Measurements from ENCODE around the gene RCSD1.
A peak's percentile ranks its signal among the peaks of the same experiment; 100 is the strongest.

RCSD1 gene

DNA sequence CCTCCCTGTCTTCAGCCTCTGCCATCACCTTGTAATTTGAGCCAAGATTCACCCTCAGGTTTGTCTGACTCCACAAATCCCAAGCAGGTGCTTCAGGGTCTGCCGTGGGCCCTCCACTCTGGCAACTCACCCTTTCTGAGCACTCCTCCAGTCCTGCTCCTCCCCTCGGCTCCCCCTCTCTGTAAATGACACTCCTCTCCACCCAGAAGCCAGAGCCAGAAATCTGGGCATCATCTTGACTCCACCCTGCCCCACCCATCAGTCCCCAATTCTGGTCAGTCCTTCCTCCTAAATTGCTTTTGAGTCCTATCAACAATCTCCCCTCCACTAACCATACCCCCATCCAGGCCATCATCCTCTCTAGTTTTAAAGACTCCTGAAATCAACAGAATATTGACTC lies 40.5 kb downstream of the RCSD1 start:
- no peak for DNase-seq

DNA sequence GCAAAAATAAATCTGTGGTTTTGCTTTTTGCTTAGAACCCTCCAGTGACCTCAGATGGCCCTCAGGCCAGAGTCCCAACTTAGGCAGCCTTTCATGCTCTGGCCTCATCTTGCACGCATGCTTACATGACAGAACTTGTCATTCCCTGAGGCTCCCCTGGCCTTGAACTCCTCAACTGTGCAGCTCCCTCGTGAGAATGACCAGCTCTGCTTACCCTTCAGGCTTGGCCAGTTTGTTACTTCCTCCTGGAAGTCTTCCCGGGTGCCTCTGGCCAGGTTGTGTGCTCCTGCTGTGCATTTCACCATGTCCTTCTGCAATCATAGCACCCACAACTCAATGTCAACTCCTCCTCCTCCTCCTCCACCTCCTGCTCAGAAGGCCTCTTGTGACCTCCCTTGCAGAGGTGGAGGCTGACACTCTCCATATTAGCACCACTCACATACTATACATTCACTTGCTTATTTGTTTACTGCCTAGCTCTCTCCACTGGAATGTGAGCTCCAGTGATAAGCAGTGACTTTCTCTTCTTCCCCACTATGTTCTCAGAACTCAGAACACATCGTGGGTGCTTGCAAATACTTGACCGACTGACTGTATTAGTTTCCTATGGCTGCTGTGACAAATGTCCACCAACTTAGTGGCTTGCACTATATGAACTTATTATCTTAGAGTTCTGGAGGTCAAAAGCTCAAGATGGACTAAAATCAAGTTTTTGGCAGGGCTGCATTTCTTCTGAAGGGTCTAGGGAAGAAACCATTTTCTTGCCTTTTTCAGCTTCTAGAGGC lies 41.9 kb downstream of the RCSD1 start:
- no peak for DNase-seq

DNA sequence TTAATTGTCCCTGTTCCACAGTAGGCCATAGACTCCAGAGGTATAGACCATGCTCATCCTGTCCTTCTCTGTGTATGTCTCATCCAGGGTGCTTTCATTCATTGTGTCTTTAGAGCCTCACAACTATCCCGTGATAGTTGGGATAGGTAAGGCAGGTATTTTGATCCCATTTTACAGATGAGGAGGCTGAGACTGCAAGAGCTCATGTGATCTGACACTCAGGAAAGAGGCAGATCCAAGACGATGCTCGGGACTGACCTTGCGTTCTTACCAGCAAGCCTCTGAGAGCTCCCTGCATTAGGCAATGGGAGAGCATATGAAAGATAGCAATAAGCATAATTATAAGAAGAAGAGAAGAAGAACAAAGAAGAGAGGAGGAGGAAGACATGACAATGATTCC lies 42.8 kb downstream of the RCSD1 start:
- DNase-seq = no peak

DNA sequence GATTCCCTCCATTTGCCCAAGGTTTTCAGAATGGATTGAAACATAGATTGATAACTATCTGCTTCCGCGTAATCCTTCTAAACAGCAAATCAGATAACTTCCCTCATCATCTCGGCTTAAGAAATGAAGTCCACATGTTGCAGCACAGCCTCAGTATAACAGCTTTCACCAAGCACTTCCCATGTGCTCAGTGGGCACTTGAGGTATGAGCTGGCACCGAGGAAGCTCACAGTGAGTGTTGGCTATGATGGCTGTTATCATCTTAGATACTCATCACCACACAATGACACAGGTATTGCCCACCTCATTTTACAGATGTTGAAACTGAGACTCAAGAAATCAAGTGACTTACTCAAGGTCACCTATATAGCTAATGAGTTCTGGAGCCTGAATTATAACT lies 43.2 kb downstream of the RCSD1 start:
- no peak for DNase-seq

DNA sequence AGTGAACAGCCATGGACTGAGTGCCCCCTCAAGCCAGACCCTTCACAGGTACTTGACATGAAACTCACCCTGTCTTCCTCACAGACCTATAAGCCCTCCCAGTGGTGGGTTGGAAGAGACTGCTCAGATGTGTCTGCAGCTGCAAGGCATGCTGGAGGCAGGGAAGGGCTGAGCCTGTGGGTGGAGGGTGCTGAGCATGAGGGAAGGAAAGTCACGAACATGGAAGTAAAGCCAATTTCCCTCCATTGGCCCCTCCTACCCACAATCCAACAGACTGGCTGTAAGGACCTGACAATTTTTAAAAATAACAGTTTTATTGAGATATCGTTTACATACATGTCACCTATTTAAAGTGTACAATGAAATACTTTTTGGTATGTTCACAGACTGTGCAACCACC lies 44.1 kb downstream of the RCSD1 start:
- no peak for DNase-seq

DNA sequence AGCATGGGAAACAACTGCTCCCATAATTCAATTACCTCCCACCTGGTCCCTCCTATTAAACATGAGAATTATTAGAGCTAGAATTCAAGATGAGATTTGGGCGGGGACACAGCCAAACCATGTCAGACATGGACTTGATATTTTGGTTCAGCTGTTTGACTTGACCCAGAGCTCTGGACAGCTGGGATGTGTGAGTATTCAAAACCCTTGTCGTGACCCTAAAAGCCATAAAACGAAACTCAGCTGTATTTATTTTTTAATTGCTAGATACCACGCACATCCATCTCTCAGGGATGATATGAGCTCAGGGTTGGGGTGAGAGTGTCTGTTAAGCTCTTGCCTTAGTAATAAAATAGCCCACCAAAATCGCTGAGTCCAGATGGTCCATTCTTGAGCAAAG lies 45.4 kb downstream of the RCSD1 start:
- no peak for DNase-seq

DNA sequence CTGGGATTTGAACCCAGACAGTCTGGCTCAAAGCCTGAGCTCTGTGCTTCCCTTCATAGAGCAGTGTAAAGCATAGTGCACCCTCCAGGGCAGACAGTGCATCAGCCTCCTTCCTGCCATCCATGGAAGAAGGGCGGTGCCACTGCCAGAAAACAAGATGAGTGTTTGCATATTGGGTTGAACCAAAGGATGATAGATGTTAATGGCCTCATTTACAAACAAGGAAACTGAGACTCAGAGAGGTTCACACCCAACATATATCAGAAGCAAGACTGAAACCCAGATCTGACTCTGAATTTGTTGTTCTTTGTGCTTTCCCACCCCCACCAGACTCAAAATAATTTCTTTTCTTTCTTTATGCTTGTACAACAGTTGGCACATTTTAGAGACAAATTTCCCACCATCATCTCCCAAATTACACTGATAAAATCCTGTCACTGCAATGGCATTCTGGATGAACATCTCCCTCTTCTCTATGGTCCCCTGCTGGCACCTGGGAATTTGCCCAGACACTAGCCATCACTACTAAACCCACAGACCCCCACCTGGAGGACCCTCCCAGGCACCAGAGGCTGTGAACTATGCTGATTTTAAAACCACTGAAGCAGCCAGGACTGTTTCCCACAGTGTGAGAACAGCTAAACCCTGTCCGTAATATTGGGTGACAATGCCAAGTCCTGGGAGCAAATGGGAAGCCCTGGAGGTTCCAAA lies 46.3 kb downstream of the RCSD1 start:
- no peak for DNase-seq

DNA sequence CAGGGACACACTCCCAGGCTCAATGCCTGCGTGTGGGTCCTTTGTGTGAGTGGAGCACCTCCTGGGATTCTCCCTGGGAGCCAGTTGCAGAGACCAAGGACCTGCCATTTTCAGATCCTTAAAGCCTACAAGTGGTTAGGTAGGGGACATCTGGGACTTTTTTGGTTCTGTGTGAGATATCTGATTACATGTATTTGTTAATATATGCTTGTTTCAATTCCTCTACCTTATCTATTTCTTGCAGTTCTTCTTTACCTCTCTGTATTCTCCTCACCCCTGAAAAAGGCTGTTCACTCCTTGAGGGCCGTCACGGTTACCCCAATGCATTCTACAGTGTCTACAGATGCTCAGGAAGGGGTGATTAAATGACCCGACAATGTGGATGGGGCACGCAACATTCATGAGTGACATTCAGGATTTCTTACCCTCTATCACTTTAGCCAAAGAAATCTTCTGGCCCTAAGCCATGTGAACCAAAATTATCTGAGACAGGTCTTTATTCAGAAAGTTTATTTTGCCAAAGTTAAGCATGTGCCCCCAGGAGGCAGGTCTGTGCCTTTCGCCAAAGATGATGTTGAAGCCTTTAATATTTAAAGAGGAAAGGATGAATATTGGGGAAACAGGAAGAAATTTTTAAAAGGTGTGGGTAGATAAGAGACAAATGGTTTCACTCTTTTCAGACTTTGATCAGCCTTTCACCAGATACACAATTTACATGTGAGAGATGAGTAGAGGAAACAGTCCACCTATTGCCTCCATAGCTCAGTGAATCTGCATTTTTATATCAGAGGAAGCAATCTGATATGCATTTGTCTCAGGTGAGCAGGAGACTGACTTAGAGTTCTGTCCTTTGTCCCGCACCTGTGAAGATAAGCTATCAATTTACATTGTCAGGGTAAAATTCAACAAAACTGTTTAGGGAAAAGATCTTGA lies 47.1 kb downstream of the RCSD1 start:
- DNase-seq = no peak

DNA sequence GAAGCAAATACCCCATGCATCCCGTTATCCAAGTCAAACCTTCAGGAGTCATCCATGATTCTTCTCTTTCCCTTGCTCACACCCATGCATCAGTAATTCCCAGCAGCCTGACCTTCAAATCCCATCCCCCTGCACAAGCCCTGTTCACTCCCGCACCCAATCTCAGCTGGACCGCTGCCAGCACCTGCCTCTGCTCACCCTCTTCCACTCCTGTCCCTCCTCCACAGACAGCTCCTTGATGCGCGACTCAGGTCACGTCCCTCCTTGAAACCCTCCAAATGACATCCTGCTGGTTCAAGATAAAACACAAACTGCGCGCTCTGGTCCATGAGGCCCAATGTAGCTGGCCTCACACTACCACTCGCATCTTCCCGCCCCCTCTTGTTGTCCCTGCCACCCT lies 48.4 kb downstream of the RCSD1 start:
- DNase-seq = no peak

DNA sequence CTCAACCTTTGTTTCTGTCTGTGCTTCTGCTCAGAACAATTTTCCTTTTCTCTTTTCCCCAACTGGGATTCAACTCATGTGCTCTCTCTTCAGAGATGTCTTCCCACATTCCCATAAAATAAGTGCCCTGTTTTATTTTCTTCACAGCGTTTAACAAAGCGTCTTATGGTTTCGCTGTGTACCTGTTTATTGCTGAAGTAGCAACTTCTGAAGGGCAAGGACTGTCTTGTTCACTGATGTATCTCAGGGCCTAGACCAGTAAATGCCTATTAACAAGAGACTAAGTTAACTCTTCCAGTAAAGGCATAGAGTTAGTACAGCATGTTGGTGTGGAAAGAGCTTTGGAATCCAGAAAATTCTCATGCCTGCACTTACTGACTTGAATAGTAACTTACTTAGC lies 48.8 kb downstream of the RCSD1 start:
- DNase-seq = no peak

DNA sequence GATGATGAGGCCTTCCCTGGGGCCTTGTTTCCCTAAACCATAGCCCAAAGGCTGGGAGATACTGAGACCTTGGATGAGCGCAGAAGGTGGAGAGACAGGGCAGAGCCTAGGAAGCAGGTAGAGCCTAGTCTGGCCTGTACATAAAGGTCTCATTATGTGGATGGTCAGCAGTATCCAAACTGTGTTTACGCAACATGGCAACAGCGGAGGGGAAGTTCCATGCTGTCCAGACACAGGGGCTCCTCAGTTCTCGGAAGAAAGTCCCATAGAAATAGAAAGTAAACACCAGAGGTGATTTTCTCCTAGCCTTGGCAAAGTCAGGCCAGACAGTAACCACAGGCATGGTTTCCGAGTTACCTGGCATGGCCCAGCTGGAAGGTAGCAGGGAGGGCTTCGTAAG lies 49.7 kb downstream of the RCSD1 start:
- peak; percentile 45 for DNase-seq

DNA sequence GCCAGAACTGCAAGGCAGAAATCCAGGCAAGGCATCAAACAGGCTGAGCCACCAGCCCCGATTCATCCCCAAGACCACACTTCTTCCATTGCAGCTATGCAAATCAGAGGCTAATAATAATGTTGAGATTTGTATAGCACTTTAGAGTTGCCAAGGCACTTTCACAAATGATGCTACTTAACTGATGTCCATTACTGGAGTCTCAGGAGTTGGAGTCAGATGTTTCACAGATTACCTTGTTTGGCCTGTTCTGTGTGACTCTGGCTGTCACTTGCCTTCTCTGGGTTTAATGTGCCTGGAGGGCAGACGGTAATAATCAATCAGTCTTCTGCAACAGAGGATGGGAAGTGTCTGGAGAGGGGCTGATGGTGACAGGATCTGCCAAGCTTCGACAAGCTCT lies 51.0 kb downstream of the RCSD1 start:
- DNase-seq = no peak

DNA sequence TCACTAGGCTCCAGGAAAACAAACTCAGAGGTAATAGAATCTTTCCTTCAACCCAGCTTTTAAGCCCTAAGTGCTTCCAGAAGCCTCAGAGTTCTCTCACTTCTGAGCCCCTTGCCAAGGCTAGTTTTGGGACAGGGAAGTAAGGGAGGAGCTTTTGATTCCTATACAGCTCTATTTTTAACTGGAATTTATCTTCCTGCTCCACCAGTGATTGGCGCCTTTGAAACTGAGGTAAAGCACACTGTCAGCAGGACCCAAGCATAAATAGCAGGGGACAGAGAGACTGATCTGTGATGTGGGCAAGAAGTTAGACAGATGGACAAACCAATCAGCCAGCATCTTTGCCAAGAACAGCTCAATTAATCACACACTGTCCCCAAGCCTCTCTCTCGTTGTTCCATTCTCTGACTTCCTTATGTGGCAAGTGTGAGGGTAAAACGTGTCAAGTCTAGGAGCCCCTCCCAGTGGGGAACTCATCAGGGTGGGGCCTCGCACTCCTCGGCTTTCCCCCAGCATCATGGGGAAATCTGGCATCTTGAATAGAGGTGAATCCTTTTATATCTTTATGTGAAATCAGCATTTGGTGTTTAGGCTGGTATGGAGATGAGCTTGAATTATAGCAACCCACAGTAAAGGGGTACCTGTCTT lies 51.5 kb downstream of the RCSD1 start:
- peak; percentile 48 for DNase-seq

DNA sequence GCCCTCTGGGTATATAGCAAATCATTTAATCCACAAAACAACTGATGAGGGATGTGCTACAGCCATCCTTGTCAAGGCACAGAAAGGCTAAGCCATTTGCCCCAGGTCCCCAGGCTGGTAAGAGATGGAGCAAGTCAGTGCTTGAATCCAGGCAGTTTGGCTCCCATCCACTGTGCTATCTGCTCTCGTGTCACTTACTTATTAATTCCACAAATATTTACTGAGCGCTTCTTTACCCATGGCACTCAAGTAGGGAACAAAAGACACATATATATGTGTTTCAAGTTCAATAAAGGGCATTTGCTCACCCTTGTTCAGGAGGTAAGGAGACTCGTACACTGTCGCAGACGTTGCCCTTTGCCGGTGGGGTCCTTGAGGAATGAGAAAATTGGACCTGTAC lies 53.2 kb downstream of the RCSD1 start:
- no peak for DNase-seq

DNA sequence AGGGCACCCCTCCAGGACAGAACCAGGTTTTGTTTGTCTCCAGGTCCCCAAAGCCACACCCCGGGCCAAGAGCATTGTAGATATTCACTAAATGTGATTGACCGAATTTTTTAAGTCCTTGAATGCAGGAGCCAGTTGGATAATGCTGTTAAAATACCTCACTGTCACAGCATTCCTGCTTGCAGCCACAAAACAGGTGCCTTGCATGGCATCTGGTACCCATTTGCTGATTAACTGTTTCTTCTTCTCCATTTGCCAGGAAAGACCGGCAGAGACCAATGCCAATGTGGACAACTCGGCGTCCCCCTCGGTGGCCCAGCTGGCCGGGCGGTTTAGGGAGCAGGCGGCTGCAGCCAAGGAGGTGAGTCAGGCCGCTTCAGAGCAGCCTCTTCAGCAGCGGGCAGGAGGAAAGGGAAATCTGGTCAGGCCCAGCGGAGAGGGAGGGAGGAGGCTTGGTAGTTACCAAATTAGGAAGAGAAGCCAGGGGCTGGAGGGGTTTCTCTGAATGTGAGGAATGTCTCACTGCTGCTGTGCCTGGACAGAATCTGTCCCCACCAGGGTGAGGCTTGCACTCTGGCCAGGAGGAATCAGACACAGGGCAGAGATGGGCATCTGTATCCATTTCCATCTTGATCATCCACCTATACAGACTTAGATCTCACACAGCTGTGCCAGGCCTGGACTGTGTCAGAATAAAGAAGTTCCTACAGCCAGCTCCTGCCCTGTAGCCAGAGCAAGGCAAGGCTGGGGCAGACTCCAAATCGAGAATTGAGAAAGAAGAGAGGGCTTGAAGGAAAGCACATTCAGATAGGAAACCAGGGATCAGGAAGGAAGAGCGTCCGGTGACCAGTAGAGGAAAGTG lies 53.8 kb downstream of the RCSD1 start:
- no peak for DNase-seq

DNA sequence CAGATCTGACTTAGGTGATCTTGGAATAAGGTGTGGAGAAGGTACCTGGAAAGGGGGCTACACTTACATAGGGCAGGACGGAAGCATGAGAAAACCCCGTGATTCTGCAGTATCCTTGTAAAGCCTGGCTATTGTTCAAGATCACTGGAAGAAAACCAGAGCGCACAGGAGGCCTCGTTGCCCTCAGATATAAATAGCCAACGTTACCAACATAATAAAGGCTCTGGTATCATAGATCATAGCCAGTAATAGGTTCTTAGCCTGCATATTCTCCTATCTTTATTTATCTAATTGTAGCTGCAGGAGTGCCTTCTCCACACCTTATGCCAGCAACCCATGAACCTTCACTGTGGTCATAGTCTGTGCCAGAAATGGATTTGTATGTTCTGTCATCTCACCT lies 55.8 kb downstream of the RCSD1 start:
- no peak for DNase-seq

DNA sequence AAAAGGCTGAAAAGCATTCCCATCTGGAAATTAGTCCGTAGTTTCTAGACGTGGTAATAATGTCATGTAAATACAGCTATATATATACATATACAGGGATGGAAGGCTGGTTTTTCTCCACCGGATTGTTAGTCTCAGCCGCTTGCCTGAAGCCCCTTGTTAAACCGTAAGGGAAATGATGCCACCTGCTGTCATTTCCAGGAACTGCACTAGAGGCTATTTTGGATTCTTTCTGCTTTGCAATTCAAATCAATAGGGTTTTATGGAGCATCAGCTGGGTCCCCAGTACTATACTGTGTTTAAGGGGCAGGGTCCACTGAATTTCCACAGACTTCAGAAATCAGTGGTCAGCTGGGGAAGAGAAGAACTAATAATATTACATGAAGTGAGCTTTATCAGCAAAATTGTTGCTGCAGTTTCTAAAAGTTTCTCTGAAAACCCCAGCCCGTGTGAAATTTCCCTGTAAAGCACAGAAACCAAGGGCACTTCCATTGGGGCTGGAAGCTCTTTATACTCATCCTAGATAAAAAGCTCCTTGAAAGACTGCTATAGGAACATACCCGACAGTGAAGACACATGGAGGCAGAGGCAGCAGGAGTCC lies 58.0 kb downstream of the RCSD1 start:
- DNase-seq = peak; percentile 75

DNA sequence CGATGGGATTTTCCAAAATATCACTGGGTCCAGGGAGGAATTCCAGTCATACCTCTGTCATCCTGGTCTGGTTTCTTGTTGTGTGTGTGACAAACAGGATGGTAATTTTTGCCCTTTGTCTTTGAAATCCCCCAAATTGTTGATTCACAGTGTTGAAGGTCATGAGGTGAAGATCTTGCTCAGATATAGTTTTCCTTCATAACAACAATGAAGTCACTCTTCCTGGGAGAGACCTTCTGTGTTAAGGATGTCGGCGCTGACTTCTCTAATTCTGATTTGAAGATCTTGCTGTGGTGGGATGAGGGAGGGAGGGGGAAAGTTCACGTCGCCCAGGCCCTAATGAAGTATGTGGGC lies 59.5 kb downstream of the RCSD1 start:
- DNase-seq = no peak

DNA sequence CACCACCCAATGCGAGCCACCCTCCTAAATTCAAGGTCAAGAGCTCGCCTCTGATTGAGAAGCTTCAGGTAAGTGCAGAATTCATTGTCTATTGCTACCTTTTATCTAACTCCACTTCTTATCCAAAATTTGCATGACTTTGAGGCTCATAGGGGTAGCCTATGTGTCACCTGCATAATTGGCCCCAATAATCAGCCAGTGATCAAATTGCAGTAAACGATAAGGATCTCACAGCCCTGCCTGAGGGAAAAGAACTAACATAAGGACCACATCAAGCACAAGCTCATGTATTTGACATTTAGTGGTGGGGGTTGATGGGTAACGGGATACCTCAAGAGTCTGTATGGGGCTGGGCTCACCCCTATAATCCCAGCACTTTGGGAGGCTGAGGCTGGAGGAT lies 60.0 kb downstream of the RCSD1 start:
- no peak for DNase-seq

DNA sequence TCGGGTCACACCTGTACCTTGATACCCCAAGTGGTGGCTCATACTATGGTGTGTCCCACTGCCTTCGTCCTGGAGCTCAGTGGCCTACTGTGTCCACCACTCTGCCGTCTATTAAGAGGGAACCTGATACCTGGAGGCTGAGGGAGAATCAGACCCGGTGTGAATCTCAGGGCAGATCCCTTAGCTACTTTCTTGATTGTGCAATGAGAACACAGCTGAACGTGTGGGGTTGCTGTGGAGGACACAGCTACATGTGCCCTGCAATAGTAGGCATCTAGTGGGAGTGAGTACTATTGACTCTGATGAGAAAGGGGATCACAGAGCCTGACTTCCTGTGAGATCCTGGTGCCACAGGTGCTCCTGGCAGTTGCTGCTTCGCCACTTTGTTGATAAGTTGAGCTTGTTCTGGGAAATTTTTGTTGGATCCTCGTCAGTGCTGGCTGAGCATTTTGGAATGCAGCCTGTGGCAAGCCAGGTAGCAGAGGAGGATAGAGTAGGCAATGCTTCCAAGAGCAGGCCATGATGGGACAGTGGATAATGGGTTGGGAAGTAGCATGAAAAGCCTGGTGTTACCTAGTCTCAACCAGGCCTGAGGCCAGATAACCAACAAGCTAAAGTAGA lies 63.5 kb downstream of the RCSD1 start:
- DNase-seq = no peak

DNA sequence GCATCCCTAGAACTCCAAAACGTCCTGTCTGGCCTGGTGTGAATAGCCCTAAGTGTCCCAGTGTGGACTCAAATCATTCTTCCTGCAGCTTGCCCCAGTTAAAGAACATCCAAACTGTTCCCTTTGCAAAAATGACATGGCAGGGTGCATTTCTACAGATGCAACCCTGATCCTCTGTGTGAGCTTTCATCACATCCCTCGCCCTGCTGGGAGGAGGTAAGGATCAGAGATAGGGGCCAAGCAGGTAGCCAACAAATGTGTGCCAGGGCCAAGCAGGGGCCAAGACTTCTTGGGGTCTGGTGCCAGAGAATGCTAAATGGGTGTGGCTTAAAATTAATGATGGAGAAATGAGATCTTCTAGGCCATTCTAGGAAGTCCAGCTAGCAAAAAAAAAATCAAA lies 64.7 kb downstream of the RCSD1 start:
- no peak for DNase-seq
